GM10847 (cell line): ENCODE measurements around the gene TRAPPC8.
A peak's percentile ranks its signal among the peaks of the same experiment; 100 is the strongest.

Source experiments
- POLR2A ChIP-seq: IDR thresholded peaks from 2 replicates; pipeline ENCODE4 v1.6.1; 2011; ENCODE audit not compliant: insufficient read length; ENCODE audit errors: extremely low read depth

TRAPPC8 gene, protein sequence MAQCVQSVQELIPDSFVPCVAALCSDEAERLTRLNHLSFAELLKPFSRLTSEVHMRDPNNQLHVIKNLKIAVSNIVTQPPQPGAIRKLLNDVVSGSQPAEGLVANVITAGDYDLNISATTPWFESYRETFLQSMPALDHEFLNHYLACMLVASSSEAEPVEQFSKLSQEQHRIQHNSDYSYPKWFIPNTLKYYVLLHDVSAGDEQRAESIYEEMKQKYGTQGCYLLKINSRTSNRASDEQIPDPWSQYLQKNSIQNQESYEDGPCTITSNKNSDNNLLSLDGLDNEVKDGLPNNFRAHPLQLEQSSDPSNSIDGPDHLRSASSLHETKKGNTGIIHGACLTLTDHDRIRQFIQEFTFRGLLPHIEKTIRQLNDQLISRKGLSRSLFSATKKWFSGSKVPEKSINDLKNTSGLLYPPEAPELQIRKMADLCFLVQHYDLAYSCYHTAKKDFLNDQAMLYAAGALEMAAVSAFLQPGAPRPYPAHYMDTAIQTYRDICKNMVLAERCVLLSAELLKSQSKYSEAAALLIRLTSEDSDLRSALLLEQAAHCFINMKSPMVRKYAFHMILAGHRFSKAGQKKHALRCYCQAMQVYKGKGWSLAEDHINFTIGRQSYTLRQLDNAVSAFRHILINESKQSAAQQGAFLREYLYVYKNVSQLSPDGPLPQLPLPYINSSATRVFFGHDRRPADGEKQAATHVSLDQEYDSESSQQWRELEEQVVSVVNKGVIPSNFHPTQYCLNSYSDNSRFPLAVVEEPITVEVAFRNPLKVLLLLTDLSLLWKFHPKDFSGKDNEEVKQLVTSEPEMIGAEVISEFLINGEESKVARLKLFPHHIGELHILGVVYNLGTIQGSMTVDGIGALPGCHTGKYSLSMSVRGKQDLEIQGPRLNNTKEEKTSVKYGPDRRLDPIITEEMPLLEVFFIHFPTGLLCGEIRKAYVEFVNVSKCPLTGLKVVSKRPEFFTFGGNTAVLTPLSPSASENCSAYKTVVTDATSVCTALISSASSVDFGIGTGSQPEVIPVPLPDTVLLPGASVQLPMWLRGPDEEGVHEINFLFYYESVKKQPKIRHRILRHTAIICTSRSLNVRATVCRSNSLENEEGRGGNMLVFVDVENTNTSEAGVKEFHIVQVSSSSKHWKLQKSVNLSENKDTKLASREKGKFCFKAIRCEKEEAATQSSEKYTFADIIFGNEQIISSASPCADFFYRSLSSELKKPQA (N-terminal part only)

DNA sequence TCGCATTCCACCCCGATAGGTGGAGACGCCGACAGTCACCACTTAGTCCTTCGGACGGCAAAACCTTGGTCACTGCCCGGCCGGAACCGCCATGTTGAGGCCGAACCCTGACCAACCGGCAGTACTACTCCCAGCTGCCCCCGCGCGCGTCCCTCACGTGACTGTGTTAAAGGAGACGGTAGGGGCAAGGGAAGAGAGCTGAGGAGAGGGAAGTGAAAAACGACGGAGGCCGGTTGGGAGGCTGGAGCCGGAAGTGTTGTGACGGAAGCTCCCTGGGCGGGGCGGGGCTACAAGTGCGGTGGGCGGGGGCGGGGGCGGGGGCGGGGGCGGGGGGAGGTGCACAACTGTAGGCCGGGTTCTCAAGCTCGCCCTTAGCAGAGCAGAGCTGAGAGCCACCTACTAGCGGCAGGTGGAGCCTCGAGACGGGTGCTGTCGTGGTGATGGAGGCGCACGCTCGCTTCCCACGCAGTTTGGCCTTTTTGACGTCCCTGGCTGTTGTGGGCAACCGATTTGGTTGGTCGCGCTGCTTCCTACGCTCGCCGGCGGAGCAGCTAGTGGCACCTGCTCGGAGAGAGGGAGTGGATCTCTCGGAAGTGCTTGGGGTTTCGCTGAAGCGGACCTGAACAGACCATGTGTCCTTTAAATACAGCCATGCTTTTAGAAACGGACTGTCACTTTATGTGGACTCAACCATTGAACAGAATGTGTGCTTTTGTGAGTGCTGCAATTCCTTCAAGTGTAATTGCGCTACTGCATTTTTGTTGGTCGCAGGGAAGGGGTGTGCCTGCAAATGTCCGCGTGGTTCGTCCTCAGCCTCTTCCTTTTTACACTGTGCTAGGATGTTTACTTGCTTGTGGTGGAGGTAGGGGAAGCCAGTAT, at the start of gene TRAPPC8:
Gene TRAPPC8, minus strand, starts transcription at position 130 of the 879 bp plus-strand sequence. CDS start 364 bp downstream, outside the sequence.
- TF ChIP-seq POLR2A: peak; percentile 68

GRCh38 chr18:31990823-31991222, 47.9 kb upstream of the TRAPPC8 start:
- TF ChIP-seq POLR2A: no peak

DNA sequence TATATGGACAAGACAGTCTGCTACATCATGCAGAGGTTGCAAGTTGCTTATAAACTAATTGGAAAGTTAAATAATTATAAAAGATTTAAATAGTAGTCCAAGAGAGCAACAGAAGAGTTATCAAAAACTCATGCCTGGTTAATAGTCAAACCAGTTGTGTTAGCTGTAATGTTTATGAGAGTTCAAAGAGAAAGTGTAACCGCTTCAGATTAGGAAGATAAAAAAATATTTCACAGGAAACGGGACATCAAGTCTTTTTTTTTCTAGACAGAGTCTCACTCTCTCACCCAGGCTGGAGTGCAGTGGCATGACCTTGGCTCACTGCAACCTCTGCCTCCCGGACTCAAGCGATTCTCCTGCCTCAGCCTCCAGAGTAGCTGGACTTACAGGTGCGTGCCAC, 41.0 kb upstream of the TRAPPC8 start:
- TF ChIP-seq POLR2A: no peak

DNA sequence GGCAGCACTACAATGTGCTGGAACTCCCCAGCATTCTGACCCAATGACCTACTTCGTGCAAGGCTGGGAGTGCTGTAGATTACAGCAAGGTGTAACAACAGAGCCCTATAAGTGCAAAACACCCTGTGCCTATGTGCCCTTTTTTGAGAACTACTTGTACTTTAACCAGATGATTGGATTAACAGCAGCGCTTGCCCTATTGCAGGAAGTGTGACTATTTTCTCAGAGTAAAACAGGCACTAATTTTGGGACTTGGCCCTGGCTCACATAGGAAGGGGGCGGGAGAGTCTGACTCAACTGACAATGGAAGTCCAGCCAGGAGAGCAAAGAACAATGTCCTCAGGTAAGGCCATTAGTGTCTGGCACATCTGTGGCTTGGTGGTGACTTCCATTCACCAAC, 40.1 kb upstream of the TRAPPC8 start:
- TF ChIP-seq POLR2A: no peak

DNA sequence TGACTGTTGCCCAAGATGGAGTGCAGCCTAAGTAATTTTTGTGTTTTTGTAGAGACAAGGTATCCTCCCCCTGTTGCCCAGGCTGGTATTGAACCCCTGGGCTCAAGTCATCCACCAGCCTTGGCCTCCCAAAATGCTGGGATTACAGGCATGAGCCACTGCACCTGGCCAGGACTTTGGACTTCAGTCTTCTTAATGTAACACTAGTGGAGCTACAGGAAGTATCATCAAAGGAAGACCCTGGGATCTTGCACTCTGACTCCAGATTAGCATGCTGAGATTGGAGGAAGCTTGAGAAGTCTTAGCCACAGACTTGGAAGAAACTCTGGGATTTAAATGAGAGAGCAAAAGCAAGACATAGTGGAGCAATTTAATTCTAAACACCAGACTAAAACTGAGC, 37.9 kb upstream of the TRAPPC8 start:
- no peak for TF ChIP-seq POLR2A

GRCh38 chr18:31979714-31980113, 36.8 kb upstream of the TRAPPC8 start:
- no peak for TF ChIP-seq POLR2A

- TF ChIP-seq POLR2A: no peak
These were observed 35.7 kb upstream of the TRAPPC8 start for GRCh38 chr18:31978616-31979015.

DNA sequence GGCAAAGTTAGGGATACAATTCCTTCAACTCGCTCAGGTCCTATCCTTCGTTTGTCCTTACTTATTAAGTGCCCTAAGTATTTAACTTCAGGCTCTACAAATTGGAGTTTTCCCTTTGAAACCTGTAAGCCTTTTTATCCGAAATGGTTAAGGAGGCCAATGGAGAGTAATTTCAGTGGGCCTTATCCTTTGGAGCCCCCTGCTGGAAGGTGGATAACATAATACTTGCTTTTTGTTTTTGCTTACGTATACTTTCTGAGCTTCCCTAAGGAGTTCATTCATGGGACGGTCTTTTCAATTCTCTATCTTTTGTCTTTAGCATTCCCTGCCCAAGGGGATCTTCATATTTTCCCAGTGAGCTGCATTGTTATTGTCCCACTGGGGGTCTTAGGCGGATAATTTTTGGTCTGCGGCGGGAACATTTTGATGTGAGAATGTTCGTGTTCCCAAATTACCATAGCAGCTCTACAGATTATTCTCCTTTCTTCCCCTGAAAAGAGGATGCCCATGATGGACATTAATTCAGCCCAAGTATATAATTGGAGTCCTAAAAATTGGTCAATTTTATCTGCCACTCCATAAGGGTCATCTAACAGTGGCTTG, 34.4 kb upstream of the TRAPPC8 start:
- no peak for TF ChIP-seq POLR2A

- TF ChIP-seq POLR2A: no peak
These were observed 33.3 kb upstream of the TRAPPC8 start for GRCh38 chr18:31976242-31976641.

- TF ChIP-seq POLR2A: no peak
These were observed 31.1 kb upstream of the TRAPPC8 start for GRCh38 chr18:31973929-31974546.

- TF ChIP-seq POLR2A: no peak
These were observed 27.7 kb upstream of the TRAPPC8 start for GRCh38 chr18:31970617-31971016.

DNA sequence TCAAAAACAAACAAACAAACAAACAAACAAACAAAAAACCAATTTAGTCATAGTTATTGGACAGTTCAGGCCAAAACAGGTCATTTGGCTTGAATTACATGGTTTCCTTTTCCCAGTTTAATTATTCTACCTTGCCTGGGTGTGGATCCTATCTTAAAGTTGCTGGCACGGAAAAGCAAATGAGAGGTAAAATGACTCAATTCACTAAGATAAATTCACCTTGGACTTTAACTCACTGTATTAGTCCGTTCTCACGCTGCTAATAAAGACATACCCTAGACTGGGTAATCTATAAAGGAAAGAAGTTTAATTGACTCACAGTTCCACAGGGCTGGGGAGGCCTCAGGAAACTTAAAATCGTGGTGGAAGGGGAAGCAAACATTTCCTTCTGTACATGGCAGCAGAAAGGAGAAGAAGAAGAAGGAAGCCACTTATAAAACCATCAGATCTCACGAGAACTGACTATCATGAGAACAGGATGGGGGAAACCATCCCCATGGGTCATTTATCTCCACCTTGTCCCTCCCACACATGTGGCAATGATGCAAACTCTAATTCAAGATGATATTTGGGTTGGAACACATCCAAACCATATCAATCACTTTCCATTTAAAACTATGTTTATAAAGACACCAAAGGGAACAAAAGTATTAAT, 22.5 kb upstream of the TRAPPC8 start:
- TF ChIP-seq POLR2A: no peak

DNA sequence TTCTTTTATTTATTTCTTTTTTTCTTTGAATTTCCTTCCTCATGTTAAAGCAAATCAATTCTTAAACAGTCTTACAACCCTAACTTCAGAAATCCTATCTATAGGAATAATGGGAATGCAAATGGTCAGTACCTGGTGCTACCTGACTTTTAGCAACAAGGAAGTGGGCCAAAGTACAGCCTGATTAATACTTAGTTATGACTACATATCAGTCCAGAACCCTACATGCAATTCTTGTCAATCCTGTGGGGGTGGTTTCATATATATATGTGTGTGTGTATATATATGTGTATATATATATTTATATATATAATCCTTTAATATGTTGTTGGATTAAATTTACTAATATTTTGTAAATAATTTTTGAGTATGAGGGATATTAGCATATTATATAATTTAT, 14.8 kb upstream of the TRAPPC8 start:
- TF ChIP-seq POLR2A: no peak
